A549 (cell line): Measurements from ENCODE around the gene TBX15.

Source experiments
- CEBPB ChIP-seq, 2 experiments: fragments of >200 bp in 1 of 2; sonication (Bioruptor Twin) in 1 of 2; formaldehyde crosslinking in 1 of 2; IDR thresholded peaks; 2 replicates each; pipeline ENCODE4 v1.6.1; 2012 to 2016
- EHMT2 ChIP-seq: fragments of 200-600 bp; sonication (generic); IDR thresholded peaks from 2 replicates; pipeline ENCODE4 v1.6.1; 2016; ENCODE audit warnings: antibody characterized with exemption, low read depth, mild to moderate bottlenecking, moderate library complexity
- EP300 ChIP-seq, 2 experiments: fragments of >200 bp; sonication (Bioruptor Twin); formaldehyde crosslinking; IDR thresholded peaks; 2 replicates in 1 of 2; 3 replicates in 1 of 2; pipeline ENCODE4 v1.6.1; 2016 to 2017
- HDAC2 ChIP-seq: fragments of 200-600 bp; sonication (generic); IDR thresholded peaks from 2 replicates; pipeline ENCODE4 v1.6.1; 2016
- MAFK ChIP-seq: fragments of 450-650 bp; IDR thresholded peaks from 2 replicates; pipeline ENCODE4 v1.6.1; 2014; ENCODE audit not compliant: partially characterized antibody
- MAZ ChIP-seq: fragments of 150-350 bp; IDR thresholded peaks from 2 replicates; pipeline ENCODE4 v1.6.1; 2014; ENCODE audit warnings: antibody characterized with exemption, low read depth, low read length, borderline replicate concordance
- PHF8 ChIP-seq: fragments of 200-600 bp; sonication (generic); IDR thresholded peaks from 2 replicates; pipeline ENCODE4 v1.6.1; 2016; ENCODE audit warnings: low read depth, mild to moderate bottlenecking, antibody characterized with exemption, moderate library complexity, borderline replicate concordance
- POLR2A ChIP-seq: IDR thresholded peaks from 2 replicates; pipeline ENCODE4 v1.6.1; 2012; ENCODE audit warnings: mild to moderate bottlenecking, low read length
- RARB ChIP-seq: fragments of 250-450 bp; sonication (Bioruptor Pico); IDR thresholded peaks from 2 replicates; pipeline ENCODE4 v1.8.0; 2021; ENCODE audit warnings: mild to moderate bottlenecking, moderate library complexity
- SREBF2 ChIP-seq: fragments of 450-650 bp; IDR thresholded peaks from 2 replicates; pipeline ENCODE4 v1.6.1; 2014; ENCODE audit warnings: mild to moderate bottlenecking, moderate library complexity

GRCh38 chr1:118978914-118979701 lies 9.0 kb downstream of the TBX15 start:
- TF ChIP-seq MAFK (no peak), EHMT2 (no peak), PHF8 (no peak), POLR2A (no peak), SREBF2 (no peak), HDAC2 (no peak), EP300 (IDR thresholded peaks at IDR 0.05) (no peak), RARB (CRISPR knock-in tag) (no peak), CEBPB (IDR thresholded peaks at IDR 0.05) (no peak), MAZ (no peak)
